ENCODE results near the gene GABPA. TPM values are rescaled to one million over a fixed set of nuclear protein-coding genes. Genes with fewer than 3 reads are reported as not detected.
A peak's percentile ranks its signal among the peaks of the same experiment; 100 is the strongest.

The GABPA gene
- total and polyA plus RNA-seq, 7 experiments from 2014 or later, result 21.7 to 31.9 (median 25.1) TPM

- Histone ChIP-seq H3K27ac (ENCODE audit: low read depth, low read length) (no peak overlapping the region), H3K9me3 (ENCODE audit: control insufficient read depth in 2 of 3, low read length in 3 of 3) (no peaks in the 10 kb centered on the region), H3K27me3 (ENCODE audit: control insufficient read depth in 2 of 2, insufficient read depth in 2 of 2, low read length in 2 of 2) (no peaks in the 10 kb centered on the region), H3K36me3 (ENCODE audit: control insufficient read depth in 2 of 3, insufficient read depth in 3 of 3, low read length in 3 of 3) (peaks cover 3 to 58% (median 26%) of the 10 kb centered on the region in 3 experiments), H3K4me3 (ENCODE audit: low read length) (no peak overlapping the region), H3K4me1 (ENCODE audit: control insufficient read depth in 2 of 2, insufficient read depth in 2 of 2, low read length in 2 of 2) (no peaks in the 10 kb centered on the region)
- DNase-seq (no peak), ATAC-seq (no peak)
- POLR2A ChIA-PET, result no interaction called here
- Mint-ChIP-seq H3K27me3 (no peaks in the 10 kb centered on the region), H3K4me1 (peaks cover 9 to 46% (median 17%) of the 10 kb centered on the region in 7 donors), H3K36me3 (peaks cover 19 to 76% (median 41%) of the 10 kb centered on the region in 5 donors), H3K9me3 (no peaks in the 10 kb centered on the region), H3K27ac (peak overlapping the region in 4 of 9 donors; percentile 43 to 85 (median 79)), H3K4me3 (peak overlapping the region in 4 of 10 donors; percentile 14 to 43 (median 28))
- intact Hi-C loops (cut with micrococcal nuclease), result loop anchor here in 1 of 2 donors (2.0 kb wide), 1 partner anchor 22 kb away; the partner anchor contains the start of genes ATP5PF and GABPA
- CTCF ChIA-PET, result no interaction called here
Measured at GRCh38 chr21:25756190-25756932, 21.6 kb downstream of the GABPA start.

DNA sequence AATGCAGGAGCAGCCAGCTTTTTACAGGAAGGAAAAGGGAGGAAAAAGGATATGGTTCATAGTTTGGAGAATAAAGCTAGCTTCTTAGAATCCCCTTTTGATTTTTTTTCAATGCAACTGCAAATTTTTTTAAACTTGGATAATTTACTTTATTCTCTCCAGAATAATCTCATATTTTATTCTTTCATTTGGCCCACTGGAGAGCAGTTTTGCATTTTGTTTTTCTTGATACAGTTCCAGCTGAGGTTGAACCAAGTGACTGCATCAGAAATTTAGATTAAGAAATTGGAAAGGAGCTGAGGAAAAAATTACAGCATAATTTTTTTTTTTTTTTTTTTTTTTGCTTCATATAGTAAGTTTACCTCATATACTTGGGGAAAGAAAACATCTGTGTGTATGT lies 22.8 kb downstream of the GABPA start:
- Mint-ChIP-seq H3K27ac (peak overlapping the region in 1 of 9 donors; percentile 8), H3K9me3 (no peaks in the 10 kb centered on the region), H3K27me3 (no peaks in the 10 kb centered on the region), H3K36me3 (peaks cover 17 to 72% (median 38%) of the 10 kb centered on the region in 5 donors), H3K4me3 (no peak overlapping the region), H3K4me1 (peaks cover 8 to 47% (median 17%) of the 10 kb centered on the region in 7 donors)
- Histone ChIP-seq H3K9me3 (ENCODE audit: control insufficient read depth in 2 of 3, low read length in 3 of 3) (no peaks in the 10 kb centered on the region), H3K27ac (ENCODE audit: low read depth, low read length) (no peak overlapping the region), H3K4me1 (ENCODE audit: control insufficient read depth in 2 of 2, insufficient read depth in 2 of 2, low read length in 2 of 2) (no peaks in the 10 kb centered on the region), H3K36me3 (ENCODE audit: control insufficient read depth in 2 of 3, insufficient read depth in 3 of 3, low read length in 3 of 3) (peaks cover 3 to 56% (median 26%) of the 10 kb centered on the region in 3 experiments), H3K27me3 (ENCODE audit: control insufficient read depth in 2 of 2, insufficient read depth in 2 of 2, low read length in 2 of 2) (no peaks in the 10 kb centered on the region), H3K4me3 (ENCODE audit: low read length) (no peak overlapping the region)
- no peak for ATAC-seq
- no peak for DNase-seq
- ChIA-PET CTCF (no interaction called here), POLR2A (no interaction called here)
- intact Hi-C loops (cut with micrococcal nuclease), result loop anchor here in 1 of 2 donors (2.0 kb wide), 1 partner anchor 23 kb away; the partner anchor contains the start of genes ATP5PF and GABPA

- Histone ChIP-seq H3K9me3 (ENCODE audit: control insufficient read depth in 2 of 3, low read length in 3 of 3) (no peaks in the 10 kb centered on the region), H3K4me3 (ENCODE audit: low read length) (no peak overlapping the region), H3K27ac (ENCODE audit: low read depth, low read length) (no peak overlapping the region), H3K4me1 (ENCODE audit: control insufficient read depth in 2 of 2, insufficient read depth in 2 of 2, low read length in 2 of 2) (no peaks in the 10 kb centered on the region), H3K27me3 (ENCODE audit: control insufficient read depth in 2 of 2, insufficient read depth in 2 of 2, low read length in 2 of 2) (no peaks in the 10 kb centered on the region), H3K36me3 (ENCODE audit: control insufficient read depth in 2 of 3, insufficient read depth in 3 of 3, low read length in 3 of 3) (peaks cover 3 to 64% (median 13%) of the 10 kb centered on the region in 3 experiments)
- Mint-ChIP-seq H3K9me3 (no peaks in the 10 kb centered on the region), H3K27ac (peak overlapping the region in 1 of 9 donors; percentile 19), H3K36me3 (peaks cover 19 to 72% (median 38%) of the 10 kb centered on the region in 5 donors), H3K4me3 (no peak overlapping the region), H3K27me3 (no peaks in the 10 kb centered on the region), H3K4me1 (peaks cover 6 to 47% (median 17%) of the 10 kb centered on the region in 7 donors)
- DNase-seq (no peak), ATAC-seq (no peak)
- CTCF ChIA-PET, result no interaction called here
- intact Hi-C loops (cut with micrococcal nuclease), result no loop called here
- POLR2A ChIA-PET, result no interaction called here
Measured at GRCh38 chr21:25759573-25759972, 24.8 kb downstream of the GABPA start.

DNA sequence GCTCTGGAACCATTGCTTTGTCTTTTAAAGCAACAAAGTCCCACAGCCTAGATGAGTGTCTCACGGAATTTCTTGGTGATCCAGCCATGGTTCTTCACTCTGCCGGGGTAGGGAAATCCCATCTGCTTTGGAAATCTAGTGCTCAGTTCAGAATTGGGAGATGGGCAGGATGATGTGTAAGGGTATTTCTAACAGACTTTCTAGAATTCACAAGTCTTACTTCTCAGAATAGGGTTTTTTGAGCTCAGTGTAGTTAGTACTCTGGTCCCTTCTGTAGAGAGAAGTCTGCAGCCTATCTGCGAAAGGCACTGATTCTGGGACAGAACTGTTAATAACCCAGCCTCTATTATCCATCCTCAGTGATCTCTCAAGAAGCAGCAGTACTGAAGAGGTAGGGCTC lies 25.3 kb downstream of the GABPA start:
- intact Hi-C loops (cut with micrococcal nuclease), result no loop called here
- Histone ChIP-seq H3K36me3 (ENCODE audit: control insufficient read depth in 2 of 3, insufficient read depth in 3 of 3, low read length in 3 of 3) (peaks cover 5 to 63% (median 16%) of the 10 kb centered on the region in 3 experiments), H3K27me3 (ENCODE audit: control insufficient read depth in 2 of 2, insufficient read depth in 2 of 2, low read length in 2 of 2) (no peaks in the 10 kb centered on the region), H3K4me1 (ENCODE audit: control insufficient read depth in 2 of 2, insufficient read depth in 2 of 2, low read length in 2 of 2) (no peaks in the 10 kb centered on the region), H3K4me3 (ENCODE audit: low read length) (no peak overlapping the region), H3K27ac (ENCODE audit: low read depth, low read length) (no peak overlapping the region), H3K9me3 (ENCODE audit: control insufficient read depth in 2 of 3, low read length in 3 of 3) (no peaks in the 10 kb centered on the region)
- ChIA-PET POLR2A (no interaction called here), CTCF (no interaction called here)
- Mint-ChIP-seq H3K4me1 (peaks cover 6 to 47% (median 17%) of the 10 kb centered on the region in 7 donors), H3K27me3 (no peaks in the 10 kb centered on the region), H3K27ac (no peak overlapping the region), H3K36me3 (peaks cover 19 to 72% (median 40%) of the 10 kb centered on the region in 5 donors), H3K4me3 (no peak overlapping the region), H3K9me3 (no peaks in the 10 kb centered on the region)
- ATAC-seq (no peak), DNase-seq (no peak)

DNA sequence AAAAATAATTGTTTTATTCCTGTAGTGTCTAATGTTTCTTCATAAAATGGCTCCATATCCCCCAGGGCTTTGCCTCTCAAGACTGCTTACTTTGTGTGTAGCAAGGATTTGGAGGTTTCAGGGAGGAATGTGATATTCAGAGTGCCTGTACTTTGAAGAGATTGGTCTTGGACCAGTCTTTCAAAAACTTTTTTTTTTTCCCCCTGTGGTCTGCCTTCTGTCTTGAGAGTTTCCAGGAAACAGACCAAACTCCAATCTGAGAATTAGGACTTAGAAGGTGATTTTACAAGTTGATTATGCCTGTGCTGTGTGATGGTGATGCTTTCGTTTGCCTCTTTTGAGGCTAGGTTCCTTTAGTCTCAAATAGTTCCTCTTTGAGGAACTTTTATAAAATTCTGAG lies 25.9 kb downstream of the GABPA start:
- DNase-seq (no peak), ATAC-seq (no peak)
- no peaks in the 10 kb centered on the region for H3K27me3 Mint-ChIP-seq
- H3K9me3 ChIP-seq (ENCODE audit: control insufficient read depth in 2 of 3, low read length in 3 of 3), result no peaks in the 10 kb centered on the region
- no peaks in the 10 kb centered on the region for H3K4me1 ChIP-seq (ENCODE audit: control insufficient read depth in 2 of 2, insufficient read depth in 2 of 2, low read length in 2 of 2)
- intact Hi-C loops (cut with micrococcal nuclease), result no loop called here
- H3K36me3 Mint-ChIP-seq, result peaks cover 19 to 75% (median 46%) of the 10 kb centered on the region in 5 donors
- H3K27ac Mint-ChIP-seq, result peak overlapping the region in 1 of 9 donors; percentile 16
- H3K36me3 ChIP-seq (ENCODE audit: control insufficient read depth in 2 of 3, insufficient read depth in 3 of 3, low read length in 3 of 3), result peaks cover 10 to 64% (median 22%) of the 10 kb centered on the region in 3 experiments
- H3K4me3 Mint-ChIP-seq, result no peak overlapping the region
- peaks cover 6 to 42% (median 11%) of the 10 kb centered on the region in 7 donors for H3K4me1 Mint-ChIP-seq
- CTCF ChIA-PET, result no interaction called here
- H3K27me3 ChIP-seq (ENCODE audit: control insufficient read depth in 2 of 2, insufficient read depth in 2 of 2, low read length in 2 of 2), result no peaks in the 10 kb centered on the region
- no peak overlapping the region for H3K27ac ChIP-seq (ENCODE audit: low read depth, low read length)
- no peak overlapping the region for H3K4me3 ChIP-seq (ENCODE audit: low read length)
- no peaks in the 10 kb centered on the region for H3K9me3 Mint-ChIP-seq
- POLR2A ChIA-PET, result no interaction called here

DNA sequence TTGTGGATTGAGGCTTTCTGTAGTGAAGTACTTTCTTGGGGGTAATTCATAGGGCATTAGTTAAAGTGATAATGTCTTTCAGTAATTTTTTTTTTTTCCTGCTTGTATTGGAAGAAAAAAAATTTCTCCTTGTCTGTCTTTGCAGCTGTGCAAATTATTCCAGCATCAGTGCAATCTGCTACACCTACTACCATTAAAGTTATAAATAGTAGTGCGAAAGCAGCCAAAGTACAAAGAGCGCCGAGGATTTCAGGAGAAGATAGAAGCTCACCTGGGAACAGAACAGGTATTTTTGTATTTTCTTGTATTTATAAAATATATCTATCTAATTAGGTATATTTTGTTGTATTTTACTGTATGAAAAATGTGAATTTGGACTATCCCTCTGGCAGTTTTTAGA lies 29.3 kb downstream of the GABPA start:
- ChIA-PET POLR2A (no interaction called here), CTCF (no interaction called here)
- H3K27ac ChIP-seq (ENCODE audit: low read depth, low read length), result no peak overlapping the region
- Mint-ChIP-seq H3K27ac (no peak overlapping the region), H3K36me3 (peaks cover 11 to 73% (median 37%) of the 10 kb centered on the region in 5 donors), H3K4me3 (no peak overlapping the region), H3K9me3 (no peaks in the 10 kb centered on the region), H3K27me3 (no peaks in the 10 kb centered on the region), H3K4me1 (peaks cover 0 to 20% (median 0%) of the 10 kb centered on the region in 7 donors)
- H3K4me3 ChIP-seq (ENCODE audit: low read length), result no peak overlapping the region
- no peaks in the 10 kb centered on the region for H3K9me3 ChIP-seq (ENCODE audit: control insufficient read depth in 2 of 3, low read length in 3 of 3)
- ATAC-seq, result no peak
- peaks cover 10 to 58% (median 19%) of the 10 kb centered on the region in 3 experiments for H3K36me3 ChIP-seq (ENCODE audit: control insufficient read depth in 2 of 3, insufficient read depth in 3 of 3, low read length in 3 of 3)
- H3K27me3 ChIP-seq (ENCODE audit: control insufficient read depth in 2 of 2, insufficient read depth in 2 of 2, low read length in 2 of 2), result no peaks in the 10 kb centered on the region
- intact Hi-C loops (cut with micrococcal nuclease), result no loop called here
- no peaks in the 10 kb centered on the region for H3K4me1 ChIP-seq (ENCODE audit: control insufficient read depth in 2 of 2, insufficient read depth in 2 of 2, low read length in 2 of 2)
- no peak for DNase-seq

DNA sequence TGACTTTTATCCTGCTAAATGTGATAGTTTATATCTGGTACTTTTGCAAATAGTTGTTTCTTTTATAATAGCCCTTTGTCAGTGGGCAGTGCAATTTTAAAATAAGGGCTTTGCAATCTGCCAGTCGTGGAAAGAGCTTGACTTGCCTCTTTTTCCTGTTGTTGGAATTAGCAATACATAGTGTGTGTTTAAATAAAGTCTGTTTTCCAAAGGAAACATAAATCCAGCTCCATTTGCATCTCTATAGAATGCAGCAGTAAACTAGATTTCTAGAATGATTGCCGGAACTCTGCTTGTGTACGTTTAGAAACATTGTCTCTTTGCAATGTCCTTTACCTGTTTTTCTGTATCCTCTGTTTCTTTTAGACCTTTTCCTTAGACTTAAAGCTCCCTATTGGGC lies 33.1 kb downstream of the GABPA start:
- no peak for ATAC-seq
- peak overlapping the region in 1 of 9 donors; percentile 11 for H3K27ac Mint-ChIP-seq
- Histone ChIP-seq H3K27me3 (ENCODE audit: control insufficient read depth in 2 of 2, insufficient read depth in 2 of 2, low read length in 2 of 2) (no peaks in the 10 kb centered on the region), H3K36me3 (ENCODE audit: control insufficient read depth in 2 of 3, insufficient read depth in 3 of 3, low read length in 3 of 3) (peaks cover 7 to 34% (median 10%) of the 10 kb centered on the region in 3 experiments), H3K27ac (ENCODE audit: low read depth, low read length) (no peak overlapping the region), H3K9me3 (ENCODE audit: control insufficient read depth in 2 of 3, low read length in 3 of 3) (no peaks in the 10 kb centered on the region), H3K4me3 (ENCODE audit: low read length) (no peak overlapping the region), H3K4me1 (ENCODE audit: control insufficient read depth in 2 of 2, insufficient read depth in 2 of 2, low read length in 2 of 2) (no peaks in the 10 kb centered on the region)
- ChIA-PET POLR2A (no interaction called here), CTCF (no interaction called here)
- DNase-seq, result no peak
- no peaks in the 10 kb centered on the region for H3K27me3 Mint-ChIP-seq
- H3K9me3 Mint-ChIP-seq, result no peaks in the 10 kb centered on the region
- peaks cover 3 to 55% (median 22%) of the 10 kb centered on the region in 5 donors for H3K36me3 Mint-ChIP-seq
- H3K4me1 Mint-ChIP-seq, result peaks cover 0 to 4% (median 0%) of the 10 kb centered on the region in 7 donors
- intact Hi-C loops (cut with micrococcal nuclease), result no loop called here
- no peak overlapping the region for H3K4me3 Mint-ChIP-seq

Data from naive thymus-derived CD4-positive, alpha-beta T cell (primary cell).